Activated CD8-positive, alpha-beta T cell treated with anti-CD3 and anti-CD28 coated beads for 36 hours (primary cell): ENCODE results near the gene MYOZ2. TPM values are rescaled to one million over a fixed set of nuclear protein-coding genes. Genes with fewer than 3 reads are reported as not detected.

Experiments
- ATAC-seq: fragments of 200-7000 bp; cut with Tn5 transposase; one replicate; pipeline ENCODE4 v1.10.0; 2021; ENCODE audit warnings: mild to moderate bottlenecking, moderate library complexity
- CTCF ChIA-PET: fragments of 350-600 bp; sonication (Branson Sonifier 250); formaldehyde crosslinking; loops from one replicate; lab custom pipeline; 2021; ENCODE audit warnings: antibody characterized with exemption; lab: Charles Lee
- POLR2A ChIA-PET: fragments of 350-600 bp; sonication (Branson Sonifier 250); formaldehyde crosslinking; loops from one replicate; lab custom pipeline; 2021; ENCODE audit warnings: antibody characterized with exemption; lab: Charles Lee
- DNase-seq: peaks from one replicate; pipeline ENCODE4 v3.0.0-alpha.2; 2020
- H3K27ac Mint-ChIP-seq: one replicate; pipeline ENCODE4 v1.8.0; 2021; ENCODE audit warnings: mild to moderate bottlenecking, mixed read lengths
- H3K27me3 Mint-ChIP-seq: one replicate; pipeline ENCODE4 v1.8.0; 2021; ENCODE audit warnings: mixed read lengths
- H3K36me3 Mint-ChIP-seq: one replicate; pipeline ENCODE4 v1.8.0; 2021; ENCODE audit warnings: low read depth, mixed read lengths
- H3K4me1 Mint-ChIP-seq: one replicate; pipeline ENCODE4 v1.8.0; 2021; ENCODE audit warnings: low read depth, mixed read lengths
- H3K4me3 Mint-ChIP-seq: one replicate; pipeline ENCODE4 v1.8.0; 2021; ENCODE audit warnings: mild to moderate bottlenecking, moderate library complexity, mixed read lengths
- H3K9me3 Mint-ChIP-seq: one replicate; pipeline ENCODE4 v1.8.0; 2021; ENCODE audit warnings: mixed read lengths
- intact Hi-C: fragments of 100-400 bp; cut with micrococcal nuclease; formaldehyde crosslinking; loops from one replicate; pipeline ENCODE4 v1.10.0; 2022
- total RNA-seq, 2 experiments: library from RNA; stranded (reverse); gene quantifications; one replicate each; pipeline ENCODE4 v1.2.3, GENCODE V29; 2021
- TF ChIP-seq, protein P1 (sequence below): fragments of 200-600 bp; IDR thresholded peaks from one replicate; pipeline ENCODE4 v1.8.0; 2022; ENCODE audit warnings: antibody characterized with exemption, mild to moderate bottlenecking

The MYOZ2 gene
- total RNA-seq, 2 experiments from 2014 or later, result not detected

DNA sequence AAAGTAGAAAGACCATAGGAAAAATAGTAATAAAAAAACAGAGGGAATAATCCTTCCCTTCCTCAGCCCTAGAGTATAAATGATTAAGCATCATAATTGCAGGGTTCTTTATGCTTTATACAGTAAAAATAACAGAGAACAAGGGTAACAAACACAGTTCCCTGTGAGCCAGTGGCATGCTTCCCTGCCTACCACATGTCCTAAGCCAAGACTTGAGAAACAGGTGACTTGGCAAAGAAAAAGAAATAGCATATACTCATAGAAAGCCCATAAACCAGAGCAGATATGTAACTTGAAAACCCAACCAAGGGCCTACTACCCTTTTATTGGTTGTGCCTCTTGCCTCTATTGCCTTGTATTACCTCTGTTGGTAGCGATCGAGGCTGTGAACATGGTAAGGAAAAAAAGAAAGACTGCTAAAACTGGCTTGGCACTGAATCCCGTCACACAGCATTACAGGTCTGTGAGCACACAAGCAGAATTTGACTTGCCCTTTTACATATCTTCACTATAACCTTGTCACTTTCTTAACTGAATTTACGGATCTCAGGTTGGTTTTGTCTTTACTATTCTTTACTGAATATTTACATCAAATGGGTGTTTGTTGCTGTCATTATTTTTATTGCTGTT, 30.9 kb upstream of the MYOZ2 start:
- TF ChIP-seq, protein P1, sequence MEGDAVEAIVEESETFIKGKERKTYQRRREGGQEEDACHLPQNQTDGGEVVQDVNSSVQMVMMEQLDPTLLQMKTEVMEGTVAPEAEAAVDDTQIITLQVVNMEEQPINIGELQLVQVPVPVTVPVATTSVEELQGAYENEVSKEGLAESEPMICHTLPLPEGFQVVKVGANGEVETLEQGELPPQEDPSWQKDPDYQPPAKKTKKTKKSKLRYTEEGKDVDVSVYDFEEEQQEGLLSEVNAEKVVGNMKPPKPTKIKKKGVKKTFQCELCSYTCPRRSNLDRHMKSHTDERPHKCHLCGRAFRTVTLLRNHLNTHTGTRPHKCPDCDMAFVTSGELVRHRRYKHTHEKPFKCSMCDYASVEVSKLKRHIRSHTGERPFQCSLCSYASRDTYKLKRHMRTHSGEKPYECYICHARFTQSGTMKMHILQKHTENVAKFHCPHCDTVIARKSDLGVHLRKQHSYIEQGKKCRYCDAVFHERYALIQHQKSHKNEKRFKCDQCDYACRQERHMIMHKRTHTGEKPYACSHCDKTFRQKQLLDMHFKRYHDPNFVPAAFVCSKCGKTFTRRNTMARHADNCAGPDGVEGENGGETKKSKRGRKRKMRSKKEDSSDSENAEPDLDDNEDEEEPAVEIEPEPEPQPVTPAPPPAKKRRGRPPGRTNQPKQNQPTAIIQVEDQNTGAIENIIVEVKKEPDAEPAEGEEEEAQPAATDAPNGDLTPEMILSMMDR, result no peak

DNA sequence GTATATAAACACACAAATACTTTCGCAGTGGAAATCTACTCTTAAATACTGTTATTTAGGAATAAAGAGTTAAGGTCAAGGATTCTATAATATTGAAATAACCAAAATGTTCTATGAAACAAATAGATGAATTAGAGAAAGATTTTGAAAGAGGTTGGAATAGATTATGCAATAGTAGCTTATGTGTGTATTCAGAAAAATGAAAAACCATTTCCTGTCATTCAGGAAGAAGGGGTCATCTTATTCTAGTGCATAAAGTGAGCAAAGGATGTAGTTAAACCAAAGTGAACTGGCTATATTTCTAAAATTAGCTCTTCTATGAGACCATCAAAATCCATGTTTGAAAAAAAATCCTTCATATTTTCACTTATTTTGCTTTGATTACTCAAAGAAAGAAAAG, 30.0 kb upstream of the MYOZ2 start:
- Mint-ChIP-seq H3K36me3 (no peaks in the 10 kb centered on the region), H3K9me3 (no peaks in the 10 kb centered on the region), H3K27me3 (no peaks in the 10 kb centered on the region), H3K4me3 (no peak overlapping the region), H3K27ac (no peak overlapping the region), H3K4me1 (peaks cover 9% of the 10 kb centered on the region)
- DNase-seq, result no peak
- ChIA-PET CTCF (interaction anchor here (1.0 kb wide), 1 partner anchor 922 kb away, joined by 3 read pairs; no protein-coding TSS in a partner anchor), POLR2A (no interaction called here)
- intact Hi-C loops, result no loop called here
- TF ChIP-seq, protein P1, result no peak
- ATAC-seq, result no peak

More for the DNA sequence above, 30.9 kb upstream of the MYOZ2 start:
- ATAC-seq (no peak), DNase-seq (no peak)
- ChIA-PET CTCF (no interaction called here), POLR2A (no interaction called here)
- Mint-ChIP-seq H3K27me3 (no peaks in the 10 kb centered on the region), H3K4me3 (no peak overlapping the region), H3K9me3 (no peaks in the 10 kb centered on the region), H3K27ac (no peak overlapping the region), H3K4me1 (peaks cover 9% of the 10 kb centered on the region), H3K36me3 (no peaks in the 10 kb centered on the region)
- intact Hi-C loops, result no loop called here

DNA sequence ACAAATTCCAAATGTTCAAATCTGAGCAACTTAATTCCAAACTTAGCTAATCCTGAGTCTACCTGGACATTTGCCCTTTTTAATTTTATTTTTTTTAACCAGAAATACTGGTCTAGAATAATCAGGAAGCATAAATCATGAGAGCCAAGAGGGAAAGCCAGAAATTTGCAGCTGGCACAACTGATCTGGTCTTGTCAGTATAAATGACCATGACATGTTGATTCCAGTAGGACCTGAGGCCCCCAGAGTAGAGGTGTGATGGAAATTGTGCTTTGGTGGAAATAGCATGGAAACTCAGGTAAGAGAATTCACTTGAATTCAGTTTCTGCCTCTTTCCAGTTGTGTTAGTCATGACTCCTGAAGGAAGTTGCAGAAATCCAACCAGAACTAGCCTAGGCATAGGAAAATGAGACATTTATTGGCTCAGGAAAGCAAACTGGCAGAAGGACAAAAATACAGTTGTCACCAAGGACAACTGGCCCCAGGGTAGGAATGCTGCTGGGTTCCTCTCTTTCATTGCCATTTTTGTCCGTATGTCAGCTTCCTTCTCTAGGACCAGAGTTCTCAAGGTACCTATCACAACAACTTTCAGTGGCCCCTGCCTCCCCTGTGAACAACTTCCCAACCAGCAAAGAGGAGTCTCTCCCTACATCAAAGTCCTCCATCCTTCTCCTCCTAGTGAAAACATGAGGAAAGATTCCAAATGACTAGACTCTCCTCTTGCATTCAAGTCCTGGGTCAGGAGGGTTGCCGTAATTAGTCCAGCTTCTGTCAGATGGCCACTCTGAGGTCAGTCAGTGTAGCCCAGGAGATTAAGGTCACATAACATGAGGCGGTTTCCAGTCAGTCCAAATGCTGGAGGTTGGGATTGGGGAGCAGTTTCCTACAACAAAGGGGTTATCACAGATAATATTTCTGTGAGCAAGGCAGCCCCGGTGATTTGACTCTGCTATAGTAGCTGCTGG, 29.3 kb upstream of the MYOZ2 start:
- CTCF ChIA-PET, result interaction anchor here (1.0 kb wide), 1 partner anchor 921 kb away, joined by 3 read pairs; no protein-coding TSS in a partner anchor

DNA sequence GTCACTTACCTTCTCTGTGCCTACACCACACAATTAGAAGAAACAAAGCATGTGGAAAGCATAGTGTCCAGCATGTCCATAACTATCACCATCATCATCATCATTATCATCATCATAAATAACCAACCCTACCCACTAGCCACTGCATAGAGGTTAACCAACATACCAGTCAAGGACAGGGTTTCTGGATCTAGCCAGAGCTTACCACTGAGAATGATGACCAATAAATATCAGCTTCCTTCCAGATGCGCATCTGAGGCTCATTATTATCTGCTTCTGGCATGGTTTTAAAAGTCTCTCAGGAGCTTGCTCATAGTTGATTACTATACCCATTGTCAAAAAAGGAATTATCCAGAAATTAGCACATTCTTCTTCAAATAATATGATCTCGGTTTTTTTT, 25.5 kb upstream of the MYOZ2 start:
- H3K4me3 Mint-ChIP-seq, result no peak overlapping the region
- H3K9me3 Mint-ChIP-seq, result no peaks in the 10 kb centered on the region
- CTCF ChIA-PET, result no interaction called here
- no peak for ATAC-seq
- peaks cover 12% of the 10 kb centered on the region for H3K4me1 Mint-ChIP-seq
- POLR2A ChIA-PET, result no interaction called here
- TF ChIP-seq, protein P1, result no peak
- no peak overlapping the region for H3K27ac Mint-ChIP-seq
- no peaks in the 10 kb centered on the region for H3K36me3 Mint-ChIP-seq
- H3K27me3 Mint-ChIP-seq, result no peaks in the 10 kb centered on the region
- intact Hi-C loops, result no loop called here
- DNase-seq, result no peak

More for the DNA sequence above, 29.3 kb upstream of the MYOZ2 start:
- H3K27ac Mint-ChIP-seq, result no peak overlapping the region
- ATAC-seq (no peak), DNase-seq (no peak)
- no peaks in the 10 kb centered on the region for H3K36me3 Mint-ChIP-seq
- TF ChIP-seq, protein P1, result no peak
- H3K4me3 Mint-ChIP-seq, result no peak overlapping the region
- POLR2A ChIA-PET, result no interaction called here
- H3K27me3 Mint-ChIP-seq, result no peaks in the 10 kb centered on the region
- H3K4me1 Mint-ChIP-seq, result peaks cover 9% of the 10 kb centered on the region
- H3K9me3 Mint-ChIP-seq, result no peaks in the 10 kb centered on the region
- intact Hi-C loops, result no loop called here

DNA sequence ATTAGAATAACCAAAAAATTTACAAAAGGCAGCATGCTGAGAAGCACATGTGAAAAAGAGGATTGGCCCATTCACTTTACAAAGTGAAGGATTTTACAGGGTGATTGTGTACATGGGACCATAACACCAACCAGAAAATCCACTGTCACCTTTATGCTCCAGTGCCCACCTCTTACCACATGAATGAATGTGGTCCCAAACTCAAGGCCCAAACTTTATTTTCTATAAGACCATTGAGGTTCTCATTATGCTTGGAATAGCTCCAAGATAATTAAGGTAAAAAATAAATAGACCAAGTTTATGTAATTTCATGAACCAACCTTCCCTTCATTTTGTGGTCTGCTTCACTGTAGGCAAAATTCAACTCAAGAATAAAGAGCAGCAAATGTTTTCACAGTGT, 24.3 kb upstream of the MYOZ2 start:
- intact Hi-C loops, result no loop called here
- H3K9me3 Mint-ChIP-seq, result no peaks in the 10 kb centered on the region
- ATAC-seq, result no peak
- ChIA-PET POLR2A (no interaction called here), CTCF (interaction anchor here (1.3 kb wide), 1 partner anchor 9 kb away, joined by 4 read pairs; no protein-coding TSS in a partner anchor)
- H3K36me3 Mint-ChIP-seq, result no peaks in the 10 kb centered on the region
- TF ChIP-seq, protein P1, result no peak
- H3K4me1 Mint-ChIP-seq, result peaks cover 8% of the 10 kb centered on the region
- no peak for DNase-seq
- no peaks in the 10 kb centered on the region for H3K27me3 Mint-ChIP-seq
- H3K4me3 Mint-ChIP-seq, result no peak overlapping the region
- no peak overlapping the region for H3K27ac Mint-ChIP-seq
